GM12878 (cell line): Measurements from ENCODE around the gene CD177. TPM values are rescaled to one million over a fixed set of nuclear protein-coding genes. Genes with fewer than 3 reads are reported as not detected.

ENCODE experiments used
- ATAC-seq: fragments of 200-7000 bp; cut with Tn5 transposase; 3 replicates; pipeline ENCODE4 v1.9.1; 2020; ENCODE audit warnings: mild to moderate bottlenecking, moderate library complexity
- BruUV-seq: library from RNA; stranded (reverse); fragments of 400-500 nt; replicated peaks from 2 replicates; lab custom pipeline; 2021; lab: Mats Ljungman, UMichigan
- CTCF ChIA-PET: fragments of 300-600 bp; sonication (Branson Sonifier 250); formaldehyde crosslinking; extraction: SDS; loops from one replicate; lab custom pipeline; 2021; ENCODE audit warnings: inconsistent platforms; lab: Yijun Ruan, JAX
- POLR2A ChIA-PET: fragments of 350-600 bp; formaldehyde crosslinking; extraction: SDS; loops from one replicate; lab custom pipeline; 2021; ENCODE audit warnings: inconsistent platforms; lab: Charles Lee
- RAD21 ChIA-PET: fragments of 300-600 bp; sonication (Branson Sonifier 250); formaldehyde crosslinking; loops from one replicate; lab custom pipeline; 2023; ENCODE audit warnings: antibody characterized with exemption; ENCODE audit not compliant: unreplicated experiment; lab: Charles Lee
- SMC1A ChIA-PET: fragments of 300-600 bp; sonication (Branson Sonifier 250); formaldehyde crosslinking; loops from one replicate; lab custom pipeline; 2023; ENCODE audit not compliant: unreplicated experiment, uncharacterized antibody; lab: Charles Lee
- DNase-seq: peaks from one replicate; pipeline ENCODE4 v3.0.0-alpha.2; 2011; ENCODE audit warnings: low read depth, low spot score
- FAIRE-seq: peaks from 3 replicates; lab custom pipeline; 2011; peaks lifted over from hg19 to GRCh38; lab: Jason Lieb, UNC
- H2AFZ ChIP-seq: 2 replicates; pipeline ENCODE4 v1.6.0; 2011; ENCODE audit warnings: low read depth, low read length, control low read depth; ENCODE audit not compliant: control insufficient read depth
- H3K27ac ChIP-seq: 2 replicates; pipeline ENCODE4 v1.5.1; 2011; ENCODE audit warnings: control low read depth; ENCODE audit not compliant: control insufficient read depth, insufficient read depth
- H3K27me3 ChIP-seq, 2 experiments: replicated peaks in 1 of 2; 2 replicates each; pipeline versions ENCODE4 v1.6.0 to v1.6.1; 2011; ENCODE audit warnings: low read length in 1 of 2; ENCODE audit not compliant: control insufficient read depth in 2 of 2, insufficient read depth in 2 of 2
- H3K36me3 ChIP-seq, 2 experiments: 2 replicates each; pipeline ENCODE4 v1.5.1; 2011; ENCODE audit warnings: low read length in 1 of 2; ENCODE audit not compliant: control insufficient read depth in 2 of 2, insufficient read depth in 2 of 2
- H3K4me1 ChIP-seq: 2 replicates; pipeline ENCODE4 v1.6.1; 2011; ENCODE audit warnings: mild to moderate bottlenecking, low read length, moderate library complexity, mixed read lengths; ENCODE audit not compliant: control insufficient read depth, insufficient read depth
- H3K4me2 ChIP-seq: 2 replicates; pipeline ENCODE4 v1.6.0; 2011; ENCODE audit warnings: control low read depth; ENCODE audit not compliant: control insufficient read depth, insufficient read depth
- H3K4me3 ChIP-seq: fragments of 200-600 bp; sonication (generic); 2 replicates; pipeline ENCODE4 v1.5.1; 2016
- H3K79me2 ChIP-seq: 2 replicates; pipeline ENCODE4 v1.6.0; 2011; ENCODE audit warnings: low read length; ENCODE audit not compliant: control insufficient read depth, insufficient read depth
- H3K9ac ChIP-seq: 2 replicates; pipeline ENCODE4 v1.8.0; 2011; ENCODE audit warnings: low read length, control low read depth, mixed read lengths; ENCODE audit not compliant: control insufficient read depth, insufficient read depth
- H3K9me3 ChIP-seq: replicated peaks from 3 replicates; pipeline ENCODE4 v1.5.1; 2011; ENCODE audit warnings: mild to moderate bottlenecking, low read length; ENCODE audit not compliant: control insufficient read depth, insufficient read depth
- H4K20me1 ChIP-seq: 2 replicates; pipeline ENCODE4 v1.6.0; 2011; ENCODE audit not compliant: control insufficient read depth, insufficient read depth
- CBX5 ChIP-seq: sonication (generic); IDR thresholded peaks from 2 replicates; pipeline ENCODE4 v1.6.1; 2016; ENCODE audit warnings: low read depth, moderate library complexity, mild to moderate bottlenecking, inconsistent platforms
- EGR1 ChIP-seq, 2 experiments: IDR thresholded peaks; 1 replicate in 1 of 2; 2 replicates in 1 of 2; pipeline ENCODE4 v1.6.1; 2011 to 2012; ENCODE audit warnings: low read depth in 2 of 2, low read length in 2 of 2, borderline replicate concordance in 1 of 2, mild to moderate bottlenecking in 1 of 2, moderate library complexity in 1 of 2
- IKZF1 ChIP-seq: fragments of 450-650 bp; conservative IDR thresholded peaks from 2 replicates; pipeline ENCODE4 v1.6.1; 2017; ENCODE audit warnings: antibody characterized with exemption, mild to moderate bottlenecking
- MYC ChIP-seq: IDR thresholded peaks from 2 replicates; pipeline ENCODE4 v1.6.1; 2011; ENCODE audit warnings: mild to moderate bottlenecking, low read length, moderate library complexity, inconsistent platforms; ENCODE audit not compliant: insufficient read depth, insufficient replicate concordance, insufficient read length, severe bottlenecking
- POLR2A ChIP-seq: IDR thresholded peaks from 2 replicates; pipeline ENCODE4 v1.6.1; 2011; ENCODE audit warnings: low read depth, mild to moderate bottlenecking, low read length
- POLR2AphosphoS2 ChIP-seq: IDR thresholded peaks from 2 replicates; pipeline ENCODE4 v1.6.1; 2011; ENCODE audit warnings: low read depth, mild to moderate bottlenecking, low read length, improper control_type of control experiment, moderate library complexity
- RB1 ChIP-seq: fragments of 450-650 bp; formaldehyde crosslinking; IDR thresholded peaks from 2 replicates; pipeline ENCODE4 v1.6.1; 2017; ENCODE audit warnings: mild to moderate bottlenecking, borderline replicate concordance
- RCOR1 ChIP-seq: conservative IDR thresholded peaks from 2 replicates; pipeline ENCODE4 v1.6.1; 2012; ENCODE audit warnings: low read depth, low read length, improper control_type of control experiment
- SREBF1 ChIP-seq: IDR thresholded peaks from 2 replicates; pipeline ENCODE4 v1.6.1; 2012; ENCODE audit warnings: mild to moderate bottlenecking, low read length
- WGBS: methylation state at CpG from one replicate; pipeline ENCODE4 v1.1.6; 2016; ENCODE audit warnings: low lambda C conversion rate; ENCODE audit not compliant: insufficient replicate concordance, insufficient coverage; ENCODE audit errors: missing lambda C conversion rate; 5-methylcytosine and 5-hydroxymethylcytosine counted together
- in situ Hi-C: fragments of 300-500 bp; cut with MboI; formaldehyde crosslinking; loops from 9 replicates; pipeline ENCODE4 v1.14.3; 2018; ENCODE audit warnings: mixed read lengths
- intact Hi-C: fragments of 100-400 bp; cut with micrococcal nuclease; formaldehyde crosslinking; loops from one replicate; pipeline ENCODE4 v1.14.2; 2022; ENCODE audit not compliant: unreplicated experiment
- polyA plus RNA-seq, 11 experiments: library from polyadenylated mRNA; depleted of rRNA in 4 of 11; unstranded in 6 of 11; stranded (reverse) in 5 of 11; fragments of >200 nt; fragmentation: Nextera tagmentation in 4 of 11; fragmentation: Illumina TruSeq in 1 of 11; extraction: Ambion mirVana in 4 of 11; extraction: Trizol in 1 of 11; gene quantifications; 1 replicate in 1 of 11; 2 replicates in 10 of 11; pipeline versions ENCODE4 v1.2.1 to v1.2.3, GENCODE V29; 2011 to 2016; ENCODE audit warnings: inconsistent platforms in 2 of 11, missing spikeins in 2 of 11, low read depth in 1 of 11
- total RNA-seq, 4 experiments: library from RNA; depleted of rRNA in 3 of 4; stranded (reverse); fragments of >200 nt in 3 of 4; fragmentation: Illumina TruSeq in 1 of 4; extraction: Trizol in 1 of 4; gene quantifications; 2 replicates each; pipeline versions ENCODE4 v1.2.1 to v1.2.3, GENCODE V29; 2013 to 2021
- TF ChIP-seq, protein P1 (sequence below): IDR thresholded peaks from 2 replicates; pipeline ENCODE4 v1.6.1; 2012; ENCODE audit warnings: mild to moderate bottlenecking, low read depth, low read length
- TF ChIP-seq, protein P2 (sequence below): fragments of 150-350 bp; IDR thresholded peaks from 2 replicates; pipeline ENCODE4 v1.6.1; 2016; ENCODE audit warnings: low read depth, low read length
- TF ChIP-seq, protein P3 (sequence below): IDR thresholded peaks from 2 replicates; pipeline ENCODE4 v1.6.1; 2012; ENCODE audit warnings: low read depth, low read length, improper control_type of control experiment
- TF ChIP-seq, protein P4 (sequence below): fragments of 450-650 bp; IDR thresholded peaks from 2 replicates; pipeline ENCODE4 v1.6.1; 2018; ENCODE audit warnings: mild to moderate bottlenecking, low read depth, moderate library complexity; ENCODE audit not compliant: partially characterized antibody

The CD177 gene
- total and polyA plus RNA-seq, 10 of the 15 experiments (the other 5 are each of a cell fraction or from before 2014, with no cell fraction given) = not detected

DNA sequence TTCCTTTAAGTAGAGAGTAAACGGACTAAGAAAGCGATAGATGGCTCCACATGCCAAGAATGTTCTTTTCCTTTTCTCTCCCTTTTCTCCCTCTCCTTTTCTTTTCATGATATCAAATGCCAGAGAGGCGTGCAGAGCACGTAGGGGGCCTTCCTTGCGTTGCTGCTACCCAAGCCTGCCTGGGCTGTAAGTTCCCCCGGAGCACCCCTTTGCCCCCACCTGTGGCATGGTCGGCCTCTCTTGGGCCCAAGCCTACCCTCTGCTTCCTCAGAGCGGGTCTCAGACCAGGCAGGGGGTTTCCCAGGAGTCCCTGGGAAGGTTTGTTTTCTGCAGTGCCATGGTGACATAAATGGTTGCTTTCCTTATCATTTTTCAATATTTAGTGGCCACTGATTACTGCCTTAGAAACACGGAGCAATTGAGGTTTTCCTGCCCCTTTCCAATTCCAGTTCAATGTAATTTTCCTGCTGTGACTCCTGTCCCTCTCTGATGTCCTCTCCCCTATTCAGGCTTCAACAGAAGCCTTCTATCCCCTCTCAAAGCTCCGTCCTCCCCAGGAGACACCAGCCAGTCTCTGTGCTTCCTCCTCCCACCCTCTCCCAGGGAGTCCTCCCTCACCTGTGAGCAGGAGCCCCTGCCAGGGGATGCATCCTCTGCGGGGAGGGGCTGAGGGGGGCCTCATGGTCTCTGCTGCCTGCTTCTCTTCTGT is 22.6 kb upstream of the CD177 start:
- intact Hi-C loops (no loop called here), in situ Hi-C loops (no loop called here)
- H3K27ac ChIP-seq = no peak overlapping the region
- CTCF ChIA-PET = no interaction called here
- WGBS = 11% methylated on average over 11 of the region's 11 CpGs
- no peak overlapping the region for H3K4me2 ChIP-seq
- POLR2A ChIA-PET = no interaction called here
- SMC1A ChIA-PET = no interaction called here
- ATAC-seq (no peak), FAIRE-seq (no peak), DNase-seq (no peak)
- H3K9ac ChIP-seq = no peak overlapping the region
- H2AFZ ChIP-seq = no peak overlapping the region
- no TSS peak for BruUV-seq
- H3K4me3 ChIP-seq = no peak overlapping the region
- H4K20me1 ChIP-seq = no peaks in the 10 kb centered on the region
- no peaks in the 10 kb centered on the region for H3K79me2 ChIP-seq
- RAD21 ChIA-PET = no interaction called here
- no peaks in the 10 kb centered on the region for H3K27me3 ChIP-seq
- no peaks in the 10 kb centered on the region for H3K4me1 ChIP-seq
- no peaks in the 10 kb centered on the region for H3K9me3 ChIP-seq
- no peaks in the 10 kb centered on the region for H3K36me3 ChIP-seq
- TF ChIP-seq SREBF1 = no peak
- TF ChIP-seq RB1 = no peak
- TF ChIP-seq CBX5 = no peak
- TF ChIP-seq, protein P1, sequence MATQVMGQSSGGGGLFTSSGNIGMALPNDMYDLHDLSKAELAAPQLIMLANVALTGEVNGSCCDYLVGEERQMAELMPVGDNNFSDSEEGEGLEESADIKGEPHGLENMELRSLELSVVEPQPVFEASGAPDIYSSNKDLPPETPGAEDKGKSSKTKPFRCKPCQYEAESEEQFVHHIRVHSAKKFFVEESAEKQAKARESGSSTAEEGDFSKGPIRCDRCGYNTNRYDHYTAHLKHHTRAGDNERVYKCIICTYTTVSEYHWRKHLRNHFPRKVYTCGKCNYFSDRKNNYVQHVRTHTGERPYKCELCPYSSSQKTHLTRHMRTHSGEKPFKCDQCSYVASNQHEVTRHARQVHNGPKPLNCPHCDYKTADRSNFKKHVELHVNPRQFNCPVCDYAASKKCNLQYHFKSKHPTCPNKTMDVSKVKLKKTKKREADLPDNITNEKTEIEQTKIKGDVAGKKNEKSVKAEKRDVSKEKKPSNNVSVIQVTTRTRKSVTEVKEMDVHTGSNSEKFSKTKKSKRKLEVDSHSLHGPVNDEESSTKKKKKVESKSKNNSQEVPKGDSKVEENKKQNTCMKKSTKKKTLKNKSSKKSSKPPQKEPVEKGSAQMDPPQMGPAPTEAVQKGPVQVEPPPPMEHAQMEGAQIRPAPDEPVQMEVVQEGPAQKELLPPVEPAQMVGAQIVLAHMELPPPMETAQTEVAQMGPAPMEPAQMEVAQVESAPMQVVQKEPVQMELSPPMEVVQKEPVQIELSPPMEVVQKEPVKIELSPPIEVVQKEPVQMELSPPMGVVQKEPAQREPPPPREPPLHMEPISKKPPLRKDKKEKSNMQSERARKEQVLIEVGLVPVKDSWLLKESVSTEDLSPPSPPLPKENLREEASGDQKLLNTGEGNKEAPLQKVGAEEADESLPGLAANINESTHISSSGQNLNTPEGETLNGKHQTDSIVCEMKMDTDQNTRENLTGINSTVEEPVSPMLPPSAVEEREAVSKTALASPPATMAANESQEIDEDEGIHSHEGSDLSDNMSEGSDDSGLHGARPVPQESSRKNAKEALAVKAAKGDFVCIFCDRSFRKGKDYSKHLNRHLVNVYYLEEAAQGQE = no peak
- TF ChIP-seq, protein P2, sequence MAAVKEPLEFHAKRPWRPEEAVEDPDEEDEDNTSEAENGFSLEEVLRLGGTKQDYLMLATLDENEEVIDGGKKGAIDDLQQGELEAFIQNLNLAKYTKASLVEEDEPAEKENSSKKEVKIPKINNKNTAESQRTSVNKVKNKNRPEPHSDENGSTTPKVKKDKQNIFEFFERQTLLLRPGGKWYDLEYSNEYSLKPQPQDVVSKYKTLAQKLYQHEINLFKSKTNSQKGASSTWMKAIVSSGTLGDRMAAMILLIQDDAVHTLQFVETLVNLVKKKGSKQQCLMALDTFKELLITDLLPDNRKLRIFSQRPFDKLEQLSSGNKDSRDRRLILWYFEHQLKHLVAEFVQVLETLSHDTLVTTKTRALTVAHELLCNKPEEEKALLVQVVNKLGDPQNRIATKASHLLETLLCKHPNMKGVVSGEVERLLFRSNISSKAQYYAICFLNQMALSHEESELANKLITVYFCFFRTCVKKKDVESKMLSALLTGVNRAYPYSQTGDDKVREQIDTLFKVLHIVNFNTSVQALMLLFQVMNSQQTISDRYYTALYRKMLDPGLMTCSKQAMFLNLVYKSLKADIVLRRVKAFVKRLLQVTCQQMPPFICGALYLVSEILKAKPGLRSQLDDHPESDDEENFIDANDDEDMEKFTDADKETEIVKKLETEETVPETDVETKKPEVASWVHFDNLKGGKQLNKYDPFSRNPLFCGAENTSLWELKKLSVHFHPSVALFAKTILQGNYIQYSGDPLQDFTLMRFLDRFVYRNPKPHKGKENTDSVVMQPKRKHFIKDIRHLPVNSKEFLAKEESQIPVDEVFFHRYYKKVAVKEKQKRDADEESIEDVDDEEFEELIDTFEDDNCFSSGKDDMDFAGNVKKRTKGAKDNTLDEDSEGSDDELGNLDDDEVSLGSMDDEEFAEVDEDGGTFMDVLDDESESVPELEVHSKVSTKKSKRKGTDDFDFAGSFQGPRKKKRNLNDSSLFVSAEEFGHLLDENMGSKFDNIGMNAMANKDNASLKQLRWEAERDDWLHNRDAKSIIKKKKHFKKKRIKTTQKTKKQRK = no peak
- TF ChIP-seq IKZF1 = no peak
- no peak for TF ChIP-seq EGR1 (IDR thresholded peaks at IDR 0.05; ENCODE audit: borderline replicate concordance in 1 of 2, low read depth in 2 of 2, low read length in 2 of 2)
- TF ChIP-seq MYC = no peak
- TF ChIP-seq, protein P3, sequence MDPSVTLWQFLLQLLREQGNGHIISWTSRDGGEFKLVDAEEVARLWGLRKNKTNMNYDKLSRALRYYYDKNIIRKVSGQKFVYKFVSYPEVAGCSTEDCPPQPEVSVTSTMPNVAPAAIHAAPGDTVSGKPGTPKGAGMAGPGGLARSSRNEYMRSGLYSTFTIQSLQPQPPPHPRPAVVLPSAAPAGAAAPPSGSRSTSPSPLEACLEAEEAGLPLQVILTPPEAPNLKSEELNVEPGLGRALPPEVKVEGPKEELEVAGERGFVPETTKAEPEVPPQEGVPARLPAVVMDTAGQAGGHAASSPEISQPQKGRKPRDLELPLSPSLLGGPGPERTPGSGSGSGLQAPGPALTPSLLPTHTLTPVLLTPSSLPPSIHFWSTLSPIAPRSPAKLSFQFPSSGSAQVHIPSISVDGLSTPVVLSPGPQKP = no peak
- no peak for TF ChIP-seq RCOR1
- no peak for TF ChIP-seq POLR2AphosphoS2
- TF ChIP-seq, protein P4, sequence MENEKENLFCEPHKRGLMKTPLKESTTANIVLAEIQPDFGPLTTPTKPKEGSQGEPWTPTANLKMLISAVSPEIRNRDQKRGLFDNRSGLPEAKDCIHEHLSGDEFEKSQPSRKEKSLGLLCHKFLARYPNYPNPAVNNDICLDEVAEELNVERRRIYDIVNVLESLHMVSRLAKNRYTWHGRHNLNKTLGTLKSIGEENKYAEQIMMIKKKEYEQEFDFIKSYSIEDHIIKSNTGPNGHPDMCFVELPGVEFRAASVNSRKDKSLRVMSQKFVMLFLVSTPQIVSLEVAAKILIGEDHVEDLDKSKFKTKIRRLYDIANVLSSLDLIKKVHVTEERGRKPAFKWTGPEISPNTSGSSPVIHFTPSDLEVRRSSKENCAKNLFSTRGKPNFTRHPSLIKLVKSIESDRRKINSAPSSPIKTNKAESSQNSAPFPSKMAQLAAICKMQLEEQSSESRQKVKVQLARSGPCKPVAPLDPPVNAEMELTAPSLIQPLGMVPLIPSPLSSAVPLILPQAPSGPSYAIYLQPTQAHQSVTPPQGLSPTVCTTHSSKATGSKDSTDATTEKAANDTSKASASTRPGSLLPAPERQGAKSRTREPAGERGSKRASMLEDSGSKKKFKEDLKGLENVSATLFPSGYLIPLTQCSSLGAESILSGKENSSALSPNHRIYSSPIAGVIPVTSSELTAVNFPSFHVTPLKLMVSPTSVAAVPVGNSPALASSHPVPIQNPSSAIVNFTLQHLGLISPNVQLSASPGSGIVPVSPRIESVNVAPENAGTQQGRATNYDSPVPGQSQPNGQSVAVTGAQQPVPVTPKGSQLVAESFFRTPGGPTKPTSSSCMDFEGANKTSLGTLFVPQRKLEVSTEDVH = no peak
- TF ChIP-seq POLR2A = no peak
